SW480 (cell line): Measurements from ENCODE around the gene CDC25B.
A peak's percentile ranks its signal among the peaks of the same experiment; 100 is the strongest.

Source experiments
- DNase-seq: peaks from one replicate; pipeline ENCODE4 v3.0.0-alpha.2; 2016; ENCODE audit warnings: low spot score

Gene CDC25B

GRCh38 chr20:3764659-3765058 is 31.5 kb upstream of the CDC25B start:
- no peak for DNase-seq

GRCh38 chr20:3765171-3765882 is 30.8 kb upstream of the CDC25B start:
- DNase-seq, result no peak

- no peak for DNase-seq
Measured at GRCh38 chr20:3766422-3767109, 29.5 kb upstream of the CDC25B start.

GRCh38 chr20:3767110-3767426 is 29.0 kb upstream of the CDC25B start:
- DNase-seq, result no peak

GRCh38 chr20:3767427-3768341 is 28.4 kb upstream of the CDC25B start, which contains the start of gene ADISSP:
Gene ADISSP (minus strand): TSS chr20:3767753. CDS start chr20:3760100, 7,653 bp downstream.
- peak; percentile 99 for DNase-seq

GRCh38 chr20:3768342-3769130 is 27.6 kb upstream of the CDC25B start:
- DNase-seq, result peak; percentile 89

- DNase-seq, result no peak
Measured at GRCh38 chr20:3771552-3772058, 24.5 kb upstream of the CDC25B start.

GRCh38 chr20:3775457-3776108 is 20.5 kb upstream of the CDC25B start:
- no peak for DNase-seq

- no peak for DNase-seq
Measured at GRCh38 chr20:3777381-3777715, 18.8 kb upstream of the CDC25B start.

- peak; percentile 67 for DNase-seq
Measured at GRCh38 chr20:3777716-3778629, 18.1 kb upstream of the CDC25B start.

- no peak for DNase-seq
Measured at GRCh38 chr20:3778976-3779375, 17.1 kb upstream of the CDC25B start.

GRCh38 chr20:3781153-3781910 is 14.8 kb upstream of the CDC25B start, which contains the start of gene SPEF1:
Gene SPEF1 (minus strand): TSS chr20:3781448. CDS start chr20:3781287, 161 bp downstream.
- DNase-seq, result peak; percentile 98

- DNase-seq, result no peak
Measured at GRCh38 chr20:3782597-3782996, 13.5 kb upstream of the CDC25B start.

- DNase-seq, result no peak
Measured at GRCh38 chr20:3783068-3783489, 13.0 kb upstream of the CDC25B start.

GRCh38 chr20:3783511-3784195 is 12.5 kb upstream of the CDC25B start:
- no peak for DNase-seq

GRCh38 chr20:3784216-3784853 is 11.8 kb upstream of the CDC25B start:
- DNase-seq, result no peak

- DNase-seq, result no peak
Measured at GRCh38 chr20:3784863-3785239, 11.3 kb upstream of the CDC25B start.
